Right kidney (tissue), 1 donor: ENCODE results near the gene COG4.
A peak's percentile ranks its signal among the peaks of the same experiment; 100 is the strongest.
"Not testable (repeated sequence)": the region's sequence is repeated elsewhere in the genome, so short reads cannot be mapped to it uniquely, and the experiment has no call there.

Experiments
- DNase-seq: peaks from one replicate; pipeline ENCODE4 v3.0.0-alpha.2; 2016

Gene COG4

DNA sequence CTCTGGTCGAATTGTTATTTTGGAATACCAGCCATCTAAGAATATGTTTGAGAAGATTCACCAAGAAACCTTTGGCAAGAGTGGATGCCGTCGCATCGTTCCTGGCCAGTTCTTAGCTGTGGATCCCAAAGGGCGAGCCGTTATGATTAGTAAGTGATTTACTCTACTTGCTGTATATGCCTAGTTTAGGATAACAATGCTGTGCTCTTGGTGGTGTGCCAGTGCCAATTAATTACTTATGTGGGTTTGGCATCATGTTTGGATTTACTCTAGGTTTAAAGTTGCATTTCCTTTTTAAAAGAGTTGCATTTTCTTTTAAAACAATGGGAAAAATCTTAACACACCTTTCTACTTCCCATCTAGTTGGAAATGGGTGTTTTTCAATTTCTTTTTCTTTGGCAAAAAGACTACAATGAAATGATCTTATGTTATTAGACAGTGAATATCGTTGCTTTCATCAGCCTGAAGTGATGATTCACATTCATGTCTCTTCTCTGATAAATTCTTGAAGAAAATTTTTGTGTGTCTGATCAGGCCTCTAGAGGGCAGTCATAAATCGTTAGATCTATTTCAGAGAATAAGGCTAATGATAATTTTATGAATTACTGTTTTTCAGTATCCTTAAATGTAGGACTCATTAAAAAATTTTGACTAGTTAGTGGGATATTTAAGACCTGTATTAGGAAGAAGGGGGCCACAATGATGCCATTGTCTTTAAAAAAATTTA, 5.9 kb upstream of the COG4 start:
- DNase-seq, result no peak

- DNase-seq, result no peak
These were observed 4.1 kb upstream of the COG4 start for GRCh38 chr16:70527315-70527996.

DNA sequence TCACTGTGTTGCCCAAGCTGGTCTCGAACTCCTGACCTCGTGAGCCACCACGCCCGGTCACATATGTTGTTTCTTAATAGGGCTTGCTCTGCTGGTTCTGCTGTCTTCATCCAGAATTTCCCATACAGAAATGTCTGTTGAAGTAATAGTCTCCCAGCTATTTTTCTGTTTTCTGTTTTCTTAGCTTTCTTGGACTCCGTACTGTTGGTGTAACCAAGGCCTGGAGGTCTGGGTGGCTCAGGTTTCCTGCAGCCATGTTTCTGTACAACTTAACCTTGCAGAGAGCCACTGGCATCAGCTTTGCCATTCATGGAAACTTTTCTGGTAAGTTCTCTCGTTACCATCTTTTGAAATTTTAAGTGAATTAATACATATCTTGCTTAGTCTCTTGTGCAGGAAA, 3.0 kb upstream of the COG4 start:
- no peak for DNase-seq

DNA sequence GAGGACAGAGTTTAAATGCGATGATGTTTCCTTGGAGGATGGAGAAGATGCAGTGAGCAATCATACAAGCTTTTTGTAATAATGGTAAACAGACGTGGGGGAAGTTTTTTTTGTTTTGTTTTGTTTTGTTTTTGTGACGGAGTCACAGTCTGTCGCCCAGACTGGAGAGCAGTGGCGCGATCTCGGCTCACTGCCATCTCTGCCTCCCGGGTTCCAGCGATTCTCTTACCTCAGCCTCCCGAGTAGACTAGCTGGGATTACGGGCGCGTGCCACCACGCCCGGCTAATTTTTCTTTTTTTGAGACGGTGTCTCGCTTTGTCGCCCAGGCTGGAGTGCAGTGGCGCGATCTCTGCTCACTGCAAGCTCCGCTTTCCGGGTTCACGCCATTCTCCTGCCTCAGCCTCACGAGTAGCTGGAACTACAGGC, 1.1 kb upstream of the COG4 start:
- DNase-seq, result not testable (repeated sequence)

DNA sequence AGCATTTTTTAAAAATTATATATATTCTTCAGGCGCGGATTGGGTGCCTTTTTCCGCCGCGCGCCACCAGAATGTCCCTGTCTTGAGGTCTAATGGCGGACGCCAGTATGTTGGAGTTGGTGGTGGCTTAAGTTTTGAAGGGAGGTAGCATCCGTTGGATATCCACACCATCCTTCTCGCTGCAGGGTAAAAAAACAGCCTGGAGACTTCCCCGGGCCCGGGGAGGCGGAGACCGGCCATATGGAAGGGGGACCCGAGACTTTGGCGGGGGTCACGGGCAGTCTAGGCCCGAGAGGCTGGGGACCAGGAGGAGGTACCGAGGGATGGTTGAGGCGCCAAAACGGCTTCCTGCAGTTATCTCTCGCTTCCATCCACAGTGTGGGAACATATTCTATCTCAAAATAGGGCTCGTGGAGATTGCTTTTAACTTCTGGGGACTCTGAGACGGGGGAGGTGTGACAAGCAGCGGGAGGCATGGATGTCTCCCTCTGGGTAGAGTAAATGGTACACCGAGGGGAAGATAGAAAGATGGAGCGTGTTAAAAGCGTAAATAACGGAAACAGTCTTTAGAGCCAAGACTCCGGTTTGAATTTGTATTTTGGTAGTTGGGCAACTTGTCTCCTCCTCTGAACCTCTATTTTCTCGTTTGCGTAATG, 517 bp upstream of the COG4 start, which contains the start of gene SF3B3:
Gene SF3B3, plus strand, starts transcription at position 74 of the 656 bp plus-strand sequence. CDS start 2,841 bp downstream, outside the sequence.
- peak; percentile 96 for DNase-seq

DNA sequence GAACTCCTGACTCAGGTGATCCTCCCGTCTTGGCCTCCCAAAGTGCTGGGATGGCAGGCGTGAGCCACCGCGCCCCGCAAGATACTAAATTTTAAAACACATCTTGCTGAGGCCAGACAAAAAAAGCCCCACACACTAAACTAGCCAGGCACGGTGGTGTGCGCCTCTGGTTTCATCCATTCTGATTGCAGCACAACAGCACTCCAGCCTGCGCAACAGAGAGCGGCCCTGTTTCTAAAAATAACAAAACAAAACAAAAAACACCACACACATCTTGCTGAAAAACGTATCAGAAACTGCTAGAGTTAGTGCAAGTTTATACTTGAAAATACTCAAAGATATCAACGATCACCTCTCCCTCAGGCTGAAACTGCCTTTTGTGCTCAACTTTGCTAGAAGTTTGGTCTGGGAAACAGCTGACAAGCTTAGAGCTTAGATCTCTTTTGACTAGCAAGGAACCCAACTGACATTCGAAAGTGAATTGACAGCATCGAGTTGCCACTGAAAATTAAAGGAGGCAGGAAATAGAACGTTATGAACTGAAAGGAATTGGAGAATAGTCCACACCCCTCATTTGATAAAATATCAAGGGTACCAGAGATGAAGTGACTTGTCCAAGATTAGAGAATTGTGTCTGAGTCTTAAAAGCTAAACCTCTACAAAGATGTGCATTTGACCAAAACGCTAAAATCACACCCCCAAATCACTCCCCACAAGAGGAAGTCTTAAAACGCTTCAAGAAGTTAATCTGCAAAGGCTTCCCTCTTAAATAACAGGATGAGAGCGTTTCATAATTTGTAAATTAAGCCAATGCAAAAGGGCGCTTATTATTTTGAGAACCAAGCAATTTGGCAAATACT, 908 bp downstream of the COG4 start:
- no peak for DNase-seq

- no peak for DNase-seq
These were observed 2.6 kb downstream of the COG4 start for GRCh38 chr16:70520612-70521297.

DNA sequence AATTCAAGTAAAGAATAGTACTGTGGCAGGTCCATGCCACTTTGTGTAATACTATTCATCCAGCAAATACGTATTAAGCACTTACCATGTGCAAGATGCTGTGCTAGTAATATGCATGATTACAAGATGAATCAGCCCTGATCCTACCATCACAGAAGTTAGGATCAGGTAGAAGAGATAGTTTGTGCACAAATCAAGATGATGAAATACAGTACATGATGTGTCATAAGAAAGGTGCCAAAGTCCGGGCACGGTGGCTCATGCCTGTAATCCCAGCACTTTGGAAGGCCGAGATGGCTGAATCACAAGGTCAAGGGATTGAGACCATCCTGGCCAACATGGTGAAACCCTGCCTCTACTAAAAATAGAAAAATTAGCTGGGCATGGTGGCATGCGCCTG, 10.9 kb downstream of the COG4 start:
- DNase-seq, result no peak

GRCh38 chr16:70511833-70512232, 11.5 kb downstream of the COG4 start:
- DNase-seq, result no peak

- no peak for DNase-seq
These were observed 13.1 kb downstream of the COG4 start for GRCh38 chr16:70510216-70510615.

GRCh38 chr16:70508752-70509151, 14.6 kb downstream of the COG4 start:
- DNase-seq, result no peak

GRCh38 chr16:70496513-70496912, 26.8 kb downstream of the COG4 start:
- no peak for DNase-seq

DNA sequence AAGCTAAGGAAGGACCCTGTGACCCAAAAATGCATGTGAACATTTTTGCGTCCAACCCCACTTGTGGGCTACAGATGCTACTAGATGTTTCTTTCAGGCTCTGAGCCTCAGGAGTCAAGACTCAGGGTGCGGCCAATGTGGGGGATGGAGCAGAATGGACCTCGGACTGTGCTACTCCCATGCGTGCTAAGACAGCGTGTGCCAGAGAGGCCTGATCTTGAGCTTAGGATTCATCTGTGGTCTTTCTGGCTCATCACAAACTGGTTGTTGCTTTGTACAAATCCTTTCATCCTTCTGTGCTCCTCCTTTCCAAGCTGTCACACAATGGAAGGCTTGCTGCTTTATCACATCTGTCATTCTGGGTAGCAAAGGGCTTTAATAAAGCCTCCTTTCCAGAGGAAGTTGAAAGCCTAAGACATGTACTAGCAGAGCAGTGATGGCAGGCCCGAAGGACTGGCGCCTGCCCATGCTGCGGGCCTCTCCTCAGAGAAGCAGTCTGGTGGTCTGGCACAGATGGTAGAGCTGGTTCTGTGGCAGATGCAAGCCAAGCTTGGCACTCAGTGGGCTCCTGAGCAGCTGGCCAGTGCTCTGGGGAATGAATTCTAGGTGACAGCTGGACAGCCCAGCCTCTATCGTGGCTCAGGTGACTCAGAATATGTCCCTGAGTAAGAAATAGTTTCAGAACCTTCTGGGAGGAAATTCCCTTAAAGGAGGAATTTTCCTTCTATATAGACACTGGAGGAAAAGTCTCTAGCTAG, 27.8 kb downstream of the COG4 start:
- DNase-seq, result no peak

- DNase-seq, result no peak
These were observed 28.6 kb downstream of the COG4 start for GRCh38 chr16:70494777-70495176.

- DNase-seq, result no peak
These were observed 29.1 kb downstream of the COG4 start for GRCh38 chr16:70494202-70494770.

GRCh38 chr16:70493802-70494201, 29.6 kb downstream of the COG4 start:
- no peak for DNase-seq

- DNase-seq, result no peak
These were observed 33.1 kb downstream of the COG4 start for GRCh38 chr16:70490261-70490660.

GRCh38 chr16:70484867-70485266, 38.5 kb downstream of the COG4 start:
- DNase-seq, result no peak

- DNase-seq, result no peak
These were observed 39.9 kb downstream of the COG4 start for GRCh38 chr16:70483426-70483825.

- no peak for DNase-seq
These were observed 40.7 kb downstream of the COG4 start for GRCh38 chr16:70482624-70483023.
